IMR-90 (cell line): ENCODE results near the gene EYS. TPM values are rescaled to one million over a fixed set of nuclear protein-coding genes. Genes with fewer than 3 reads are reported as not detected.

Experiments
- ATAC-seq: fragments of 200-7000 bp; cut with Tn5 transposase; 2 replicates; pipeline ENCODE4 v1.9.1; 2020; ENCODE audit warnings: low read depth, mild to moderate bottlenecking, moderate library complexity
- BruUV-seq: library from RNA; stranded (reverse); fragments of 400-500 nt; replicated peaks from 2 replicates; lab custom pipeline; 2021; lab: Mats Ljungman, UMichigan
- CTCF ChIA-PET: fragments of 300-600 bp; formaldehyde crosslinking; extraction: SDS; loops from one replicate; lab custom pipeline; 2021; ENCODE audit warnings: antibody characterized with exemption; lab: Yijun Ruan, JAX
- POLR2A ChIA-PET: fragments of 300-600 bp; sonication (Branson Sonifier 250); formaldehyde crosslinking; loops from one replicate; lab custom pipeline; 2022; ENCODE audit warnings: antibody characterized with exemption; ENCODE audit not compliant: unreplicated experiment; lab: Charles Lee
- DNase-seq: peaks from one replicate; pipeline ENCODE4 v3.0.0; 2013
- H2AFZ ChIP-seq: replicated peaks from 2 replicates; pipeline ENCODE3; 2013; ENCODE audit warnings: low read length, mild to moderate bottlenecking; ENCODE audit not compliant: poor library complexity
- H2AK5ac ChIP-seq: 2 replicates; pipeline ENCODE4 v1.6.1; 2013; ENCODE audit warnings: low read depth, low read length, inconsistent platforms
- H2AK9ac ChIP-seq: replicated peaks from 2 replicates; pipeline ENCODE3; 2013; ENCODE audit warnings: mild to moderate bottlenecking, low read depth, low read length, moderate library complexity; ENCODE audit not compliant: poor library complexity
- H2BK120ac ChIP-seq: 2 replicates; pipeline ENCODE4 v1.6.1; 2013; ENCODE audit warnings: low read depth, low read length, inconsistent platforms
- H2BK15ac ChIP-seq: 3 replicates; pipeline ENCODE4 v1.6.1; 2013; ENCODE audit warnings: low read depth, low read length, inconsistent platforms
- H2BK20ac ChIP-seq: 2 replicates; pipeline ENCODE4 v1.6.1; 2013; ENCODE audit warnings: low read depth, mild to moderate bottlenecking, inconsistent platforms, low read length, moderate library complexity
- H2BK5ac ChIP-seq: 2 replicates; pipeline ENCODE4 v1.6.1; 2013; ENCODE audit warnings: mild to moderate bottlenecking, low read depth, low read length, inconsistent platforms; ENCODE audit not compliant: poor library complexity, severe bottlenecking
- H3K14ac ChIP-seq: replicated peaks from 2 replicates; pipeline ENCODE4 v1.6.1; 2013; ENCODE audit warnings: low read depth, low read length, inconsistent platforms
- H3K18ac ChIP-seq: 2 replicates; pipeline ENCODE4 v1.6.1; 2013; ENCODE audit warnings: low read depth, low read length, control low read depth
- H3K23ac ChIP-seq: 2 replicates; pipeline ENCODE4 v1.6.1; 2013; ENCODE audit warnings: low read depth, low read length, inconsistent platforms
- H3K27ac ChIP-seq: 2 replicates; pipeline ENCODE4 v1.5.1; 2013; ENCODE audit warnings: mild to moderate bottlenecking, control low read depth, low read length; ENCODE audit not compliant: insufficient read depth
- H3K27me3 ChIP-seq: 2 replicates; pipeline ENCODE4 v1.6.1; 2013; ENCODE audit warnings: low read length; ENCODE audit not compliant: control insufficient read depth, insufficient read depth
- H3K36me3 ChIP-seq: 2 replicates; pipeline ENCODE4 v1.6.1; 2013; ENCODE audit warnings: low read length, mixed read lengths; ENCODE audit not compliant: control insufficient read depth, insufficient read depth
- H3K4ac ChIP-seq: 2 replicates; pipeline ENCODE4 v1.6.1; 2013; ENCODE audit warnings: low read depth, low read length, inconsistent platforms
- H3K4me1 ChIP-seq: 2 replicates; pipeline ENCODE4 v1.6.1; 2013; ENCODE audit warnings: low read length, mixed read lengths; ENCODE audit not compliant: control insufficient read depth, insufficient read depth
- H3K4me2 ChIP-seq: 2 replicates; pipeline ENCODE4 v1.6.1; 2013; ENCODE audit warnings: low read depth, mild to moderate bottlenecking, control low read depth, low read length, moderate library complexity
- H3K4me3 ChIP-seq: 2 replicates; pipeline ENCODE4 v1.5.1; 2013; ENCODE audit warnings: low read depth, mild to moderate bottlenecking, control low read depth, low read length, moderate library complexity; ENCODE audit not compliant: insufficient read depth
- H3K56ac ChIP-seq: 2 replicates; pipeline ENCODE4 v1.6.1; 2013; ENCODE audit warnings: low read length, inconsistent platforms; ENCODE audit not compliant: insufficient read depth; ENCODE audit errors: extremely low read depth
- H3K79me1 ChIP-seq, 2 experiments: 2 replicates each; pipeline ENCODE4 v1.6.1; 2013; ENCODE audit warnings: low read length in 2 of 2, inconsistent platforms in 1 of 2, low read depth in 1 of 2
- H3K9ac ChIP-seq: 2 replicates; pipeline ENCODE4 v1.6.1; 2013; ENCODE audit warnings: low read depth, low read length, control low read depth
- H3K9me1 ChIP-seq: 2 replicates; pipeline ENCODE4 v1.6.1; 2013; ENCODE audit warnings: low read length, inconsistent platforms; ENCODE audit not compliant: insufficient read depth
- H3K9me3 ChIP-seq: 2 replicates; pipeline ENCODE4 v1.6.1; 2013; ENCODE audit warnings: low read length; ENCODE audit not compliant: control insufficient read depth, insufficient read depth
- H4K20me1 ChIP-seq: 2 replicates; pipeline ENCODE4 v1.6.1; 2013; ENCODE audit warnings: low read length, inconsistent platforms; ENCODE audit not compliant: insufficient read depth
- H4K5ac ChIP-seq: 2 replicates; pipeline ENCODE4 v1.6.1; 2013; ENCODE audit warnings: mild to moderate bottlenecking, low read depth, low read length, control low read depth
- H4K8ac ChIP-seq, 2 experiments: 2 replicates each; pipeline ENCODE4 v1.6.1; 2013; ENCODE audit warnings: low read depth in 2 of 2, low read length in 2 of 2, control low read depth in 1 of 2, inconsistent platforms in 1 of 2
- H4K91ac ChIP-seq: 2 replicates; pipeline ENCODE4 v1.6.1; 2013; ENCODE audit warnings: low read depth, low read length, inconsistent platforms; ENCODE audit not compliant: insufficient read depth
- BHLHE40 ChIP-seq: fragments of 150-350 bp; IDR thresholded peaks from 2 replicates; pipeline ENCODE4 v1.6.1; 2016; ENCODE audit warnings: mild to moderate bottlenecking, low read depth, low read length
- CHD1 ChIP-seq: IDR thresholded peaks from 2 replicates; pipeline ENCODE4 v1.6.1; 2012; ENCODE audit warnings: low read depth, low read length, improper control_type of control experiment
- ELK1 ChIP-seq: fragments of 150-350 bp; IDR thresholded peaks from 2 replicates; pipeline ENCODE4 v1.6.1; 2016; ENCODE audit warnings: low read depth, mild to moderate bottlenecking, low read length, moderate library complexity, borderline replicate concordance
- FOS ChIP-seq: fragments of 150-350 bp; IDR thresholded peaks from 2 replicates; pipeline ENCODE4 v1.6.1; 2016; ENCODE audit warnings: low read depth, low read length
- MAFK ChIP-seq: IDR thresholded peaks from 2 replicates; pipeline ENCODE4 v1.6.1; 2012; ENCODE audit warnings: low read depth, low read length, improper control_type of control experiment
- MAZ ChIP-seq: IDR thresholded peaks from 2 replicates; pipeline ENCODE4 v1.6.1; 2012; ENCODE audit warnings: low read depth, mild to moderate bottlenecking, low read length, improper control_type of control experiment, moderate library complexity, borderline replicate concordance
- MXI1 ChIP-seq: IDR thresholded peaks from 2 replicates; pipeline ENCODE4 v1.6.1; 2012; ENCODE audit warnings: low read depth, mild to moderate bottlenecking, low read length, moderate library complexity, borderline replicate concordance
- RAD21 ChIP-seq: IDR thresholded peaks from 2 replicates; pipeline ENCODE4 v1.6.1; 2012; ENCODE audit warnings: low read length, improper control_type of control experiment
- SMC3 ChIP-seq: fragments of 150-350 bp; IDR thresholded peaks from 2 replicates; pipeline ENCODE4 v1.6.1; 2016; ENCODE audit warnings: low read depth, mild to moderate bottlenecking, antibody characterized with exemption, low read length, moderate library complexity
- WGBS, 2 experiments: methylation state at CpG; one replicate each; pipeline versions ENCODE4 v1.1.5 to v1.1.7; 2013; ENCODE audit warnings: missing lambda C conversion rate in 2 of 2; ENCODE audit not compliant: insufficient read length in 1 of 2; ENCODE audit errors: extremely low coverage in 2 of 2; 5-methylcytosine and 5-hydroxymethylcytosine counted together
- dilution Hi-C: fragments of 300-500 bp; cut with HindIII; formaldehyde crosslinking; loops from one replicate; pipeline ENCODE4 v1.14.3; 2018; ENCODE audit warnings: low sequenced_read_pairs; ENCODE audit not compliant: unreplicated experiment
- in situ Hi-C: fragments of 300-500 bp; cut with MboI; formaldehyde crosslinking; loops from 3 replicates; pipeline ENCODE4 v1.14.3; 2019; ENCODE audit warnings: low sequenced_read_pairs, inconsistent platforms, mixed read lengths
- intact Hi-C: fragments of 100-400 bp; cut with micrococcal nuclease; formaldehyde crosslinking; loops from 2 replicates; pipeline ENCODE4 v1.10.0; 2022
- polyA plus RNA-seq, 3 experiments: library from polyadenylated mRNA; depleted of rRNA; stranded (reverse); fragments of >200 nt; gene quantifications; 2 replicates each; pipeline ENCODE4 v1.2.3, GENCODE V29; 2012; ENCODE audit warnings: low replicate concordance in 1 of 3
- total RNA-seq: library from RNA; depleted of rRNA; stranded (reverse); fragments of >200 nt; gene quantifications from 2 replicates; pipeline ENCODE4 v1.2.3, GENCODE V29; 2012
- TF ChIP-seq, protein P1 (sequence below): conservative IDR thresholded peaks from 2 replicates; pipeline ENCODE4 v1.5.1; 2012; ENCODE audit warnings: mild to moderate bottlenecking, low read depth, low read length, improper control_type of control experiment

Gene EYS
- total and polyA plus RNA-seq, 2 of the 4 experiments (the other 2 are of a cell fraction): under 0.01 TPM; not detected in 1

DNA sequence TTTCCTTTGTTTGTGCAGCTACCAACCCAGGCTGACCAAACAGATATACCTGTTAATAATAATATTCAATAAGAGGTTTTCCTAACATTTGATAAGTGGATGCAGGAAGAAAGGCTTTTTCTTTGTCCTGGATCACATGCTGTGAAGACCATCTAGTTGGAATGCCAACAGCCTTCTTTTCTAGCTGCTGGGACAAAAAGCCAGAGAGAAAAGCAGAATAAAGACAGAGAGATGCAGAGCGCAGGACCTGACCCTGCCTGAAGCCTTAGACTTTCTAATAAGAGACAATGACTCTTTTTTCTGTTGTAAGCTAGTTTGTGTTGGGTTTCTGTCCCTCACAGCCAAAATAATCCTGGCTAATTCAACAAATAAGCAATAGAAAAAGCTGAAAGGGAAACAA lies 1763.2 kb downstream of the EYS start:
- H3K4me1 ChIP-seq: no peaks in the 10 kb centered on the region
- no peak overlapping the region for H3K23ac ChIP-seq
- ChIA-PET CTCF (no interaction called here), POLR2A (no interaction called here)
- H3K4me2 ChIP-seq: no peak overlapping the region
- H2AK9ac ChIP-seq: no peak overlapping the region
- H3K4me3 ChIP-seq: no peak overlapping the region
- dilution Hi-C loops: no loop called here
- intact Hi-C loops: no loop called here
- H3K9me1 ChIP-seq: no peaks in the 10 kb centered on the region
- WGBS, 2 experiments: no CpG with 5 or more reads among the region's 1 CpG
- H3K4ac ChIP-seq: no peak overlapping the region
- no peak overlapping the region for H3K9ac ChIP-seq
- in situ Hi-C loops: no loop called here
- H3K9me3 ChIP-seq: no peaks in the 10 kb centered on the region
- H3K27ac ChIP-seq: no peak overlapping the region
- DNase-seq (no peak), ATAC-seq (no peak)
- BruUV-seq: no TSS peak
- no peak overlapping the region for H2AK5ac ChIP-seq
- no peak overlapping the region for H2BK20ac ChIP-seq
- TF ChIP-seq, protein P1, sequence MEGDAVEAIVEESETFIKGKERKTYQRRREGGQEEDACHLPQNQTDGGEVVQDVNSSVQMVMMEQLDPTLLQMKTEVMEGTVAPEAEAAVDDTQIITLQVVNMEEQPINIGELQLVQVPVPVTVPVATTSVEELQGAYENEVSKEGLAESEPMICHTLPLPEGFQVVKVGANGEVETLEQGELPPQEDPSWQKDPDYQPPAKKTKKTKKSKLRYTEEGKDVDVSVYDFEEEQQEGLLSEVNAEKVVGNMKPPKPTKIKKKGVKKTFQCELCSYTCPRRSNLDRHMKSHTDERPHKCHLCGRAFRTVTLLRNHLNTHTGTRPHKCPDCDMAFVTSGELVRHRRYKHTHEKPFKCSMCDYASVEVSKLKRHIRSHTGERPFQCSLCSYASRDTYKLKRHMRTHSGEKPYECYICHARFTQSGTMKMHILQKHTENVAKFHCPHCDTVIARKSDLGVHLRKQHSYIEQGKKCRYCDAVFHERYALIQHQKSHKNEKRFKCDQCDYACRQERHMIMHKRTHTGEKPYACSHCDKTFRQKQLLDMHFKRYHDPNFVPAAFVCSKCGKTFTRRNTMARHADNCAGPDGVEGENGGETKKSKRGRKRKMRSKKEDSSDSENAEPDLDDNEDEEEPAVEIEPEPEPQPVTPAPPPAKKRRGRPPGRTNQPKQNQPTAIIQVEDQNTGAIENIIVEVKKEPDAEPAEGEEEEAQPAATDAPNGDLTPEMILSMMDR: no peak
- TF ChIP-seq ELK1: no peak
- no peak for TF ChIP-seq MXI1
- TF ChIP-seq RAD21: no peak
- no peak for TF ChIP-seq SMC3
- TF ChIP-seq CHD1: no peak
- TF ChIP-seq BHLHE40: no peak
- no peak for TF ChIP-seq MAZ
- TF ChIP-seq FOS: no peak
- TF ChIP-seq MAFK: no peak
- H3K14ac ChIP-seq: no peak overlapping the region
- H2BK15ac ChIP-seq: no peak overlapping the region
- no peak overlapping the region for H4K91ac ChIP-seq
- H4K8ac ChIP-seq: no peak overlapping the region
- peaks cover 1% of the 10 kb centered on the region; the same call in 1 of the 2 replicates for H3K27me3 ChIP-seq
- no peak overlapping the region for H3K56ac ChIP-seq
- no peaks in the 10 kb centered on the region for H4K20me1 ChIP-seq
- H2BK5ac ChIP-seq: no peak overlapping the region
- no peaks in the 10 kb centered on the region for H3K79me1 ChIP-seq
- H2BK120ac ChIP-seq: no peak overlapping the region
- no peaks in the 10 kb centered on the region for H3K36me3 ChIP-seq
- H4K5ac ChIP-seq: no peak overlapping the region
- no peak overlapping the region for H3K18ac ChIP-seq
- H2AFZ ChIP-seq: no peak overlapping the region
